GM19238 (cell line): Measurements from ENCODE around the gene REEP2.
"Not testable (repeated sequence)": the region's sequence is repeated elsewhere in the genome, so short reads cannot be mapped to it uniquely, and the experiment has no call there.

Source experiments
- DNase-seq: peaks from one replicate; pipeline ENCODE4 v3.0.0; 2011; ENCODE audit warnings: low spot score; ENCODE audit not compliant: insufficient read length

The REEP2 gene

GRCh38 chr5:138466125-138466899, 27.5 kb downstream of the REEP2 start:
- DNase-seq = no peak

- DNase-seq = no peak
Observed at GRCh38 chr5:138466900-138467710, 28.2 kb downstream of the REEP2 start.

- DNase-seq = no peak
Observed at GRCh38 chr5:138467711-138468132, 28.9 kb downstream of the REEP2 start.

- DNase-seq = no peak
Observed at GRCh38 chr5:138468133-138468965, 29.5 kb downstream of the REEP2 start.

GRCh38 chr5:138468966-138469539, 30.2 kb downstream of the REEP2 start:
- DNase-seq = no peak

- no peak for DNase-seq
Observed at GRCh38 chr5:138469540-138470321, 30.9 kb downstream of the REEP2 start.

- no peak for DNase-seq
Observed at GRCh38 chr5:138470322-138471051, 31.6 kb downstream of the REEP2 start.

GRCh38 chr5:138471052-138471361, 32.1 kb downstream of the REEP2 start:
- DNase-seq = no peak

- DNase-seq = no peak
Observed at GRCh38 chr5:138472353-138472752, 33.5 kb downstream of the REEP2 start.

- not testable (repeated sequence) for DNase-seq
Observed at GRCh38 chr5:138473151-138473550, 34.3 kb downstream of the REEP2 start.

- no peak for DNase-seq
Observed at GRCh38 chr5:138476918-138477317, 38.1 kb downstream of the REEP2 start.

- DNase-seq = no peak
Observed at GRCh38 chr5:138482638-138483037, 43.8 kb downstream of the REEP2 start.

- no peak for DNase-seq
Observed at GRCh38 chr5:138488481-138488945, 49.7 kb downstream of the REEP2 start.

- DNase-seq = no peak
Observed at GRCh38 chr5:138489683-138490061, 50.8 kb downstream of the REEP2 start.

GRCh38 chr5:138490648-138491283, 51.9 kb downstream of the REEP2 start:
- DNase-seq = no peak

GRCh38 chr5:138491284-138491648, 52.4 kb downstream of the REEP2 start:
- DNase-seq = no peak

GRCh38 chr5:138491669-138492559, 53.1 kb downstream of the REEP2 start:
- peak; percentile 89 for DNase-seq

- DNase-seq = no peak
Observed at GRCh38 chr5:138492560-138493045, 53.7 kb downstream of the REEP2 start.
